Measurements from ENCODE around the gene ANAPC15.

The ANAPC15 gene

DNA sequence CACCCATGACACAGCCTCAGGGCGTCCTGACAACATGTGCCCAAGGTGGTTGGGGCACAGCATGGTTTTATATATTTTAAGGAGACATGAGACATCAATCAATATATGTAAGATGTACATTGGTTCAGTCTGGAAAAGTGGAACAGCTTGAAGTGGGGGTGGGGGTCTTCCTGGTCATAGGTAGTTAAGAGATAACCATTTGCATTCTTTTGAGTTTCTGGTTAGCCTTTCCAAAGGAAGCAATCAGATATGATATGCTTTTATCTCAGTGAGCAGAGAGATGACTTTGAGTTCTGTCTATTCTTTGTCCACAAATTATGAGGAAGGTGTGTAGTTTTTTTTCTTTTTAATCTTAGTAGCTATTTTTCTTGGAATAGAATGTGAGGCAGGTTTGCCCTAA, 10.1 kb upstream of the ANAPC15 start:
- TF ChIP-seq, protein P1, sequence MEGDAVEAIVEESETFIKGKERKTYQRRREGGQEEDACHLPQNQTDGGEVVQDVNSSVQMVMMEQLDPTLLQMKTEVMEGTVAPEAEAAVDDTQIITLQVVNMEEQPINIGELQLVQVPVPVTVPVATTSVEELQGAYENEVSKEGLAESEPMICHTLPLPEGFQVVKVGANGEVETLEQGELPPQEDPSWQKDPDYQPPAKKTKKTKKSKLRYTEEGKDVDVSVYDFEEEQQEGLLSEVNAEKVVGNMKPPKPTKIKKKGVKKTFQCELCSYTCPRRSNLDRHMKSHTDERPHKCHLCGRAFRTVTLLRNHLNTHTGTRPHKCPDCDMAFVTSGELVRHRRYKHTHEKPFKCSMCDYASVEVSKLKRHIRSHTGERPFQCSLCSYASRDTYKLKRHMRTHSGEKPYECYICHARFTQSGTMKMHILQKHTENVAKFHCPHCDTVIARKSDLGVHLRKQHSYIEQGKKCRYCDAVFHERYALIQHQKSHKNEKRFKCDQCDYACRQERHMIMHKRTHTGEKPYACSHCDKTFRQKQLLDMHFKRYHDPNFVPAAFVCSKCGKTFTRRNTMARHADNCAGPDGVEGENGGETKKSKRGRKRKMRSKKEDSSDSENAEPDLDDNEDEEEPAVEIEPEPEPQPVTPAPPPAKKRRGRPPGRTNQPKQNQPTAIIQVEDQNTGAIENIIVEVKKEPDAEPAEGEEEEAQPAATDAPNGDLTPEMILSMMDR (IDR thresholded peaks at IDR 0.05; ENCODE audit: low read length): no peak
- Histone ChIP-seq H3K9me2 (ENCODE audit: low read depth, low read length) (no peaks in the 10 kb centered on the region), H3K36me3 (ENCODE audit: insufficient read depth, low read length) (no peaks in the 10 kb centered on the region; the same call in 1 of the 2 replicates), H3K27me3 (ENCODE audit: insufficient read depth, low read length) (peaks cover 7% of the 10 kb centered on the region; the same call in 1 of the 2 replicates), H3K4me2 (ENCODE audit: low read length) (no peak overlapping the region), H3K79me2 (ENCODE audit: insufficient read depth, low read length) (no peaks in the 10 kb centered on the region), H3K4me1 (ENCODE audit: insufficient read depth, low read length, severe bottlenecking) (no peaks in the 10 kb centered on the region), H3K27ac (ENCODE audit: low read depth, low read length, poor library complexity, severe bottlenecking) (no peak overlapping the region), H3K9me3 (ENCODE audit: low read length) (0 out of 2 replicates have a peak, but pooled peaks cover 4% of the 10 kb centered on the region), H2AFZ (ENCODE audit: low read length) (no peak overlapping the region), H3K4me3 (ENCODE audit: low read depth, low read length, poor library complexity, severe bottlenecking) (no peak overlapping the region), H3K9ac (ENCODE audit: low read length) (no peak overlapping the region), H4K20me1 (ENCODE audit: insufficient read depth, low read length) (no peaks in the 10 kb centered on the region), H3F3A (ENCODE audit: insufficient read depth, low read length) (no peaks in the 10 kb centered on the region)

DNA sequence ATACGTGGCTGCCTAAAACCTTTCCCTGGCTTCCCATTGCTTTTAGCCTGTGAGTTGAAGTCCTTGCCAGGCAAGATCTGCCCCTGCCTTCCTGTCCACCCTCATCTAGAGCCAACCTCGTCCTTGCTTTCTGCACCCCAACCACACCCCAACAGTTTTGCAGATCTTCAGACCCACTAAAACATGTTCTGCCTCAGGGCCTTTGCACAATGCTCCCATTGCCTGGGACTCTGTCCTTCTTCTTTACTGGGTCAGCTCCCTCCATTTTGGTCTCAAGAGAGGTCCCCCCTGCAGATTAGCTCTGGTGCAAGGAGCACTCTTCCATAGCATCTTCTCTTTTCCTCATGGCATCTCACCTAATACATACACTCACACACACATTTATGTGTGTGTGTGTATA, 8.4 kb upstream of the ANAPC15 start:
- no peaks in the 10 kb centered on the region for H3F3A ChIP-seq (ENCODE audit: insufficient read depth, low read length)
- no peak overlapping the region for H3K27ac ChIP-seq (ENCODE audit: low read depth, low read length, poor library complexity, severe bottlenecking)
- no peaks in the 10 kb centered on the region for H3K79me2 ChIP-seq (ENCODE audit: insufficient read depth, low read length)
- H3K9me3 ChIP-seq (ENCODE audit: low read length): no peaks in the 10 kb centered on the region
- no peak overlapping the region for H3K4me3 ChIP-seq (ENCODE audit: low read depth, low read length, poor library complexity, severe bottlenecking)
- H3K9me2 ChIP-seq (ENCODE audit: low read depth, low read length): no peaks in the 10 kb centered on the region
- no peak overlapping the region for H2AFZ ChIP-seq (ENCODE audit: low read length)
- H4K20me1 ChIP-seq (ENCODE audit: insufficient read depth, low read length): no peaks in the 10 kb centered on the region
- no peaks in the 10 kb centered on the region for H3K4me1 ChIP-seq (ENCODE audit: insufficient read depth, low read length, severe bottlenecking)
- TF ChIP-seq, protein P1 (IDR thresholded peaks at IDR 0.05; ENCODE audit: low read length): no peak
- TF ChIP-seq EZH2 (IDR thresholded peaks at IDR 0.05; ENCODE audit: borderline replicate concordance, low read length): no peak
- no peak overlapping the region for H3K4me2 ChIP-seq (ENCODE audit: low read length)
- no peaks in the 10 kb centered on the region; the same call in 1 of the 2 replicates for H3K36me3 ChIP-seq (ENCODE audit: insufficient read depth, low read length)
- no peak overlapping the region for H3K9ac ChIP-seq (ENCODE audit: low read length)
- peaks cover 7% of the 10 kb centered on the region; the same call in 1 of the 2 replicates for H3K27me3 ChIP-seq (ENCODE audit: insufficient read depth, low read length)

DNA sequence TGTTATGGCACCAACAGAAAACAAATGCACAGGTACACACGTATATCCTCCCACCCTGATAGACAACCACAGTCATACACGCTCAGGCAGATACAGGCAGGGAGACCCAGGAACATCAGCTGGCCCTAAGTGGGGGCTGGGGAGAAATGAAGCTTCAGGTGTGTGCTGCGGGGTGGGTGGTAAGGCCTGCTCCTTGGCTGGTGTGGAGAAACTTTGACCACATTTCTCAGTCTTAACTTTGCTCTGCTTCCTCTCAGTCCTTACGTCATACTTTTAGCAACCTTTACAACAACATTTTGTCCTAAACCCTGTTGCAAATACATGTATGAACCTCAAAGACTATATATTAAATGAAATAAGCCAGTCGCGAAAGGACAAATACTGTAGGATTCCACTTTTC, 6.7 kb upstream of the ANAPC15 start:
- Histone ChIP-seq H4K20me1 (ENCODE audit: insufficient read depth, low read length) (no peaks in the 10 kb centered on the region), H3K9me2 (ENCODE audit: low read depth, low read length) (no peaks in the 10 kb centered on the region), H3K27ac (ENCODE audit: low read depth, low read length, poor library complexity, severe bottlenecking) (no peak overlapping the region), H3K27me3 (ENCODE audit: insufficient read depth, low read length) (peaks cover 7% of the 10 kb centered on the region; the same call in 1 of the 2 replicates), H3K79me2 (ENCODE audit: insufficient read depth, low read length) (no peaks in the 10 kb centered on the region), H3K9me3 (ENCODE audit: low read length) (no peaks in the 10 kb centered on the region), H2AFZ (ENCODE audit: low read length) (no peak overlapping the region), H3K4me3 (ENCODE audit: low read depth, low read length, poor library complexity, severe bottlenecking) (no peak overlapping the region), H3K9ac (ENCODE audit: low read length) (no peak overlapping the region), H3K4me1 (ENCODE audit: insufficient read depth, low read length, severe bottlenecking) (no peaks in the 10 kb centered on the region), H3K36me3 (ENCODE audit: insufficient read depth, low read length) (no peaks in the 10 kb centered on the region; the same call in 1 of the 2 replicates), H3F3A (ENCODE audit: insufficient read depth, low read length) (no peaks in the 10 kb centered on the region), H3K4me2 (ENCODE audit: low read length) (no peak overlapping the region)
- TF ChIP-seq, protein P1 (IDR thresholded peaks at IDR 0.05; ENCODE audit: low read length): no peak
- TF ChIP-seq EZH2 (IDR thresholded peaks at IDR 0.05; ENCODE audit: borderline replicate concordance, low read length): no peak

All from OCI-LY1 (cell line).